Stimulated activated CD8-positive, alpha-beta memory T cell treated with anti-CD3 and anti-CD28 coated beads, Interleukin-4, amount 100 ng/mL, for 24 hours (primary cell): ENCODE data around the gene CPE.
A peak's percentile ranks its signal among the peaks of the same experiment; 100 is the strongest.
"Not testable (repeated sequence)": the region's sequence is repeated elsewhere in the genome, so short reads cannot be mapped to it uniquely, and the experiment has no call there.

Source experiments
- DNase-seq: peaks from one replicate; pipeline ENCODE4 v3.0.0-alpha.2; 2020; ENCODE audit warnings: low read depth

CPE gene

GRCh38 chr4:165464376-165464775, 85.6 kb downstream of the CPE start:
- no peak for DNase-seq

GRCh38 chr4:165464813-165465381, 86.1 kb downstream of the CPE start:
- DNase-seq = no peak

GRCh38 chr4:165470009-165470408, 91.2 kb downstream of the CPE start:
- no peak for DNase-seq

GRCh38 chr4:165472943-165473676, 94.3 kb downstream of the CPE start:
- no peak for DNase-seq

- no peak for DNase-seq
Measured at GRCh38 chr4:165474784-165475705, 96.2 kb downstream of the CPE start.

GRCh38 chr4:165475706-165476070, 96.9 kb downstream of the CPE start:
- DNase-seq = no peak

- no peak for DNase-seq
Measured at GRCh38 chr4:165476214-165477098, 97.6 kb downstream of the CPE start.

- DNase-seq = no peak
Measured at GRCh38 chr4:165477799-165478198, 99.0 kb downstream of the CPE start.

GRCh38 chr4:165478260-165478659, 99.5 kb downstream of the CPE start:
- no peak for DNase-seq

- DNase-seq = no peak
Measured at GRCh38 chr4:165481053-165481835, 102.4 kb downstream of the CPE start.

GRCh38 chr4:165489786-165490185, 111.0 kb downstream of the CPE start:
- DNase-seq = no peak

GRCh38 chr4:165492583-165492982, 113.8 kb downstream of the CPE start:
- DNase-seq = not testable (repeated sequence)

- DNase-seq = peak; percentile 51
Measured at GRCh38 chr4:165493359-165493758, 114.6 kb downstream of the CPE start.

GRCh38 chr4:165502916-165503907, 124.4 kb downstream of the CPE start:
- DNase-seq = no peak

- no peak for DNase-seq
Measured at GRCh38 chr4:165504184-165504583, 125.4 kb downstream of the CPE start.

- no peak for DNase-seq
Measured at GRCh38 chr4:165505958-165506837, 127.4 kb downstream of the CPE start.

- no peak for DNase-seq
Measured at GRCh38 chr4:165506849-165507248, 128.0 kb downstream of the CPE start.

GRCh38 chr4:165507381-165507780, 128.6 kb downstream of the CPE start:
- no peak for DNase-seq
